RWPE1 (cell line): ENCODE data around the gene NUP153.

Source experiments
- CTCF ChIA-PET: fragments of 350-600 bp; sonication (Branson Sonifier 250); formaldehyde crosslinking; extraction: SDS; loops from one replicate; lab custom pipeline; 2021; lab: Yijun Ruan, JAX
- POLR2A ChIA-PET: fragments of 400-600 bp; formaldehyde crosslinking; extraction: SDS; loops from one replicate; lab custom pipeline; 2020; ENCODE audit warnings: antibody characterized with exemption; ENCODE audit not compliant: low non-redundant PET; lab: Yijun Ruan, JAX
- DNase-seq: peaks from one replicate; pipeline ENCODE4 v3.0.0; 2012; ENCODE audit warnings: low spot score
- H3K27ac ChIP-seq: fragments of 450-650 bp; 2 replicates; pipeline ENCODE4 v1.5.1; 2017
- CTCF ChIP-seq: fragments of 450-650 bp; conservative IDR thresholded peaks from 2 replicates; pipeline ENCODE4 v1.5.1; 2017; ENCODE audit warnings: low read depth, mild to moderate bottlenecking

Gene NUP153

DNA sequence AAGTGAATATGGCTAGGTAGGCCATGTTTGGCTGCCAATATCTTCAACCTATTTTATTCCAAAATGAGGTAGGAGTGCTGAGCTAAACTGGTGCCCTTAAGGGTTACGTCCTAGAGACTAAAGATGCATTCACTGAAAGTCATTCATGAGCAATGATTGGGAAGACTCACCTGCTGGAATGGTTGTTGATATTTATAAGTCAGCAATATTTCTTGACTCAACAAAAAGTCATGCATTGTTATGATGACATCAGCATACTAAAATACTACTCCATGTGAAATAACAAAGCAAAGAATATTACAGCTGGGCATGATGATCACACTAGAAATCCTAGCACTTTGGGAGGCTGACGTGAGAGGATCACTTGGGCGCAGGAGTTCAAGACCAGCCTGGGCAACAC, 17.6 kb upstream of the NUP153 start:
- H3K27ac ChIP-seq = no peak overlapping the region
- ChIA-PET POLR2A (no interaction called here), CTCF (interaction anchor here (0.6 kb wide), 1 partner anchor 391 kb away, joined by 3 read pairs; no protein-coding TSS in a partner anchor)
- DNase-seq = no peak
- no peak for TF ChIP-seq CTCF

DNA sequence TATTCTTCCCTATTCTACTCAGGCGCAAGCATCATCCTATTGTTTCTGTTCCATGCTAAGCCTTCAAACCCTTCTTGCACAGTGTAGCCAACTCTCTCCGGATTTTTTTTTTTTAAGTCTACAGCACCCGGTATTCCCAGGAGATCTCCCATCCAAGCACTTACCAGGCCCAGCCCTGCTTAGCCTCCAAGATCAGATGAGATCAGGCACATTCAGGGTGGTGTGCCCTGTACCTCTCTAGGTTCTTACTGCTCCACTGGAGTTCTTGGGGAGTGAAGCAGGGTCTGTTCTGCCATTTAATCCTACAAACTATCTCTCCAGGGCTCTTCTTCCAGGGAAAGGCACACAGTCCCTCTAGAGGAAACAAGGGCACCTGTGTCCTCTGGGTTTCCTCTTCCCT, 14.9 kb upstream of the NUP153 start:
- CTCF ChIA-PET = no interaction called here
- POLR2A ChIA-PET = no interaction called here
- DNase-seq = no peak
- no peak for TF ChIP-seq CTCF
- H3K27ac ChIP-seq = no peak overlapping the region

GRCh38 chr6:17719323-17720041, 12.8 kb upstream of the NUP153 start:
- DNase-seq = no peak
- POLR2A ChIA-PET = interaction anchor here (0.6 kb wide), 1 partner anchor 38 kb away, joined by 3 read pairs; no protein-coding TSS in a partner anchor

GRCh38 chr6:17716221-17716620, 9.5 kb upstream of the NUP153 start:
- H3K27ac ChIP-seq = no peak overlapping the region

More at GRCh38 chr6:17719323-17720041, 12.8 kb upstream of the NUP153 start:
- no peak for TF ChIP-seq CTCF
- CTCF ChIA-PET = no interaction called here
- H3K27ac ChIP-seq = no peak overlapping the region

DNA sequence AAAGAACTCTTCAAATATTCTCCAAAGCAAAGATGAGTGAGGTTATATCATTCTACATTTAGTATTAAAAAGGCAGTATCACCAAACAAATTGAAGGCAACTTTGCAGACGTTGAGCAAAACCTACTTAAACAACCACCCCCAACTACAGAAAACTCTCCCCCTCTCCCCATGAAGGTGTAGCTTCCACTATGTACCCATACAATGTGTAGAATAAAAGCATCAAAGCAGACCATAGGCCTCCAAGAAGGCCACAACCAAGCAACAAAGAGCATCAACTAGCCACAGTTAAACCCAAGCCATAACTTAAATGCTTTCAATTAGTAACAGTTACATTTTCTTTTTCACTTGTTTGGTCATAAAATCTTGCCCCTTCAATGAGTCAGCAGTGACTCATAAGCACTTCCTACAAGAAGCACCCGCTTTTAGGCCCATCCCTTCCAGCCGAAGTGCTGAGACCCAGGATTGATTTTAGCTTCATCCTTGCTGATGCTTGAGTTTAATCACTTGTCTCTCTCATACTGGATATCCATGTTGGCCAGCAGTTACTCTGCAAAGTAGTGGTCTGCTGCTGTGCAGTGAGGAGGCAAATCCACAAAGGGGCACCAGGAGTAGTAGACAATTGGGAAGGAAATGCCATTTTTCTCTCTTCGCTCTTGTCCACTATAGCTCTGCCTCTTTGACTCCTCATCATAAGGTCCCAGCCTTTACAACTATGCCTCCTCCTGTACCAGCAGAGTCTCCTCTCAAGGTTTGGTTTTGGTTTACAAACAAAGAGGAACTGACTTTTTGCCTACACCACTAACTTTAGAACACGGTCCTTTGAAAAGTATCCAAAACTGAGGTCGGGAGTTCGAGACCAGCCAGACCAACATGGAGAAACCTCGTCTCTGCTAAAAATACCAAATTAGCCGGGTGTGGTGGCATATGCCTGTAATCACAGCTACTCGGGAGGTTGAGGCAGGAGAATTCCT, 8.4 kb upstream of the NUP153 start:
- POLR2A ChIA-PET = interaction anchor here (0.7 kb wide), 1 partner anchor 492 kb away, joined by 11 read pairs; no protein-coding TSS in a partner anchor
- H3K27ac ChIP-seq = peak overlapping the region; percentile 4; the same call in 1 of the 2 replicates
- peak; percentile 88 for DNase-seq
- no peak for TF ChIP-seq CTCF
- CTCF ChIA-PET = no interaction called here

More at GRCh38 chr6:17716221-17716620, 9.5 kb upstream of the NUP153 start:
- ChIA-PET CTCF (no interaction called here), POLR2A (no interaction called here)
- no peak for DNase-seq
- TF ChIP-seq CTCF = no peak

DNA sequence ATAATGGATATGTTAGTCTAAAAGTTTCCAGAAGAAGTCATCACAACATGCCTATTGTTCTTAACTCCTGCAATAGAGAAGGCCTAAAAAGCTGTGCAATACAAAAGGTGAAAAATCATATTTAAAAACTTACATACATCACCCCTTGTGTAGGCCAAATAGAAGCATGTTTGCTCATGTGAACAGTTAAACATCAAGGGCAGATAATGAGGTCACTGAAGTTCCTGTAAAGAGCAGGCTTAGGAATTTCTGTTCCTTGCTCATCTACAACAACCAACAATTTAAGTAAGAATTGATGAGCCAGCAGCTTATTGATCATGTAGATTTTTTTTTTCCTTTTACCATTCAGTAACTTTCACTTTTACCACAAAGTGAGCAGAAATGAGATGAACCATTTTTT, 7.5 kb upstream of the NUP153 start:
- POLR2A ChIA-PET = interaction anchor here (0.7 kb wide), 1 partner anchor 493 kb away, joined by 11 read pairs; no protein-coding TSS in a partner anchor
- CTCF ChIA-PET = interaction anchor here (0.5 kb wide), 1 partner anchor 31 kb away, joined by 3 read pairs; no protein-coding TSS in a partner anchor
- no peak for TF ChIP-seq CTCF
- no peak for DNase-seq
- H3K27ac ChIP-seq = no peak overlapping the region
